ENCODE results near the gene GNG14. TPM values are rescaled to one million over a fixed set of nuclear protein-coding genes. Genes with fewer than 3 reads are reported as not detected.
"Not testable (repeated sequence)": the region's sequence is repeated elsewhere in the genome, so short reads cannot be mapped to it uniquely, and the experiment has no call there.

The GNG14 gene
- total RNA-seq, 1 donor from 2014 or later: not detected

- DNase-seq (ENCODE audit: low spot score): peak; percentile 96
Observed at GRCh38 chr19:12696366-12697335, 8.9 kb downstream of the GNG14 start, which contains the start of gene FBXW9. Gene FBXW9, minus strand, starts transcription at chr19:12696631. Its CDS starts 50 bp downstream, at chr19:12696581.

- DNase-seq (ENCODE audit: low spot score): not testable (repeated sequence)
Observed at GRCh38 chr19:12697425-12697824, 9.6 kb downstream of the GNG14 start.

- no peak for DNase-seq (ENCODE audit: low spot score)
Observed at GRCh38 chr19:12698138-12698537, 10.3 kb downstream of the GNG14 start.

GRCh38 chr19:12701596-12702282 lies 13.9 kb downstream of the GNG14 start:
- no peak for DNase-seq (ENCODE audit: low spot score)

GRCh38 chr19:12703046-12703445 lies 15.2 kb downstream of the GNG14 start:
- DNase-seq (ENCODE audit: low spot score): peak; percentile 16

- DNase-seq (ENCODE audit: low spot score): no peak
Observed at GRCh38 chr19:12705169-12705568, 17.4 kb downstream of the GNG14 start.

GRCh38 chr19:12705654-12706331 lies 18.0 kb downstream of the GNG14 start:
- DNase-seq (ENCODE audit: low spot score): no peak

- DNase-seq (ENCODE audit: low spot score): no peak
Observed at GRCh38 chr19:12706332-12706718, 18.5 kb downstream of the GNG14 start.

GRCh38 chr19:12708641-12709040 lies 20.8 kb downstream of the GNG14 start:
- DNase-seq (ENCODE audit: low spot score): no peak

GRCh38 chr19:12711187-12711586 lies 23.4 kb downstream of the GNG14 start:
- no peak for DNase-seq (ENCODE audit: low spot score)

- DNase-seq (ENCODE audit: low spot score): not testable (repeated sequence)
Observed at GRCh38 chr19:12712077-12712476, 24.3 kb downstream of the GNG14 start.

GRCh38 chr19:12713304-12713703 lies 25.5 kb downstream of the GNG14 start:
- not testable (repeated sequence) for DNase-seq (ENCODE audit: low spot score)

- DNase-seq (ENCODE audit: low spot score): no peak
Observed at GRCh38 chr19:12715102-12715501, 27.3 kb downstream of the GNG14 start.

- DNase-seq (ENCODE audit: low spot score): no peak
Observed at GRCh38 chr19:12715929-12716328, 28.1 kb downstream of the GNG14 start.

GRCh38 chr19:12720296-12720695 lies 32.5 kb downstream of the GNG14 start:
- no peak for DNase-seq (ENCODE audit: low spot score)

- peak; percentile 28 for DNase-seq (ENCODE audit: low spot score)
Observed at GRCh38 chr19:12720851-12721655, 33.3 kb downstream of the GNG14 start.

GRCh38 chr19:12721656-12722565 lies 34.1 kb downstream of the GNG14 start:
- DNase-seq (ENCODE audit: low spot score): peak; percentile 75

GRCh38 chr19:12722566-12723380 lies 35.0 kb downstream of the GNG14 start:
- DNase-seq (ENCODE audit: low spot score): peak; percentile 99

- DNase-seq (ENCODE audit: low spot score): no peak
Observed at GRCh38 chr19:12723381-12723640, 35.5 kb downstream of the GNG14 start.
